ENCODE data around the gene CDAN1.

DNA sequence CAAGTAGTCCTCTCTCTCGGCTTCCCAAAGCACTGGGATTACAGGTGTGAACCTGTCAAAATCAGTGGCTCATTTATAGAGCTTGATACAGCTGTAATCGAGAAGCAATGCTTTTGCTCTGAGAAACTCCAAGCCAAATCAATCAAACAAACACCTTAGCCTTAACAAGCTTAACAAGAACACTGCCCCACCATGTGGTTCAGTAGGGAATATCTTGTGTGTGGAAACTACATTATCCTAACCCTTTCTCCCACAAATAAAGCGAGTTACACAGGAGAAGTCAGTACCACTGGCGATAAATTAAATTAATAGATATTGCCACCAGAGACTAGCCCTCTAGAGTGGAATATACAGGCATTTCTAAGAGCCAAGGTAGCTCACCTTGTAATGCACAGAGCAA, 13.9 kb downstream of the CDAN1 start:
- TF ChIP-seq MAZ (IDR thresholded peaks at IDR 0.05; ENCODE audit: borderline replicate concordance, low read depth, low read length) (no peak), MXI1 (IDR thresholded peaks at IDR 0.05; ENCODE audit: borderline replicate concordance, low read depth, low read length) (no peak), POLR2A (IDR thresholded peaks at IDR 0.05; ENCODE audit: low read depth, low read length) (no peak), MAFK (IDR thresholded peaks at IDR 0.05; ENCODE audit: low read depth, low read length) (no peak), RFX5 (IDR thresholded peaks at IDR 0.05; ENCODE audit: low read depth, low read length) (no peak), RAD21 (IDR thresholded peaks at IDR 0.05; ENCODE audit: low read length) (no peak), USF2 (IDR thresholded peaks at IDR 0.05; ENCODE audit: low read depth, low read length) (no peak)
- TF ChIP-seq, protein P1, sequence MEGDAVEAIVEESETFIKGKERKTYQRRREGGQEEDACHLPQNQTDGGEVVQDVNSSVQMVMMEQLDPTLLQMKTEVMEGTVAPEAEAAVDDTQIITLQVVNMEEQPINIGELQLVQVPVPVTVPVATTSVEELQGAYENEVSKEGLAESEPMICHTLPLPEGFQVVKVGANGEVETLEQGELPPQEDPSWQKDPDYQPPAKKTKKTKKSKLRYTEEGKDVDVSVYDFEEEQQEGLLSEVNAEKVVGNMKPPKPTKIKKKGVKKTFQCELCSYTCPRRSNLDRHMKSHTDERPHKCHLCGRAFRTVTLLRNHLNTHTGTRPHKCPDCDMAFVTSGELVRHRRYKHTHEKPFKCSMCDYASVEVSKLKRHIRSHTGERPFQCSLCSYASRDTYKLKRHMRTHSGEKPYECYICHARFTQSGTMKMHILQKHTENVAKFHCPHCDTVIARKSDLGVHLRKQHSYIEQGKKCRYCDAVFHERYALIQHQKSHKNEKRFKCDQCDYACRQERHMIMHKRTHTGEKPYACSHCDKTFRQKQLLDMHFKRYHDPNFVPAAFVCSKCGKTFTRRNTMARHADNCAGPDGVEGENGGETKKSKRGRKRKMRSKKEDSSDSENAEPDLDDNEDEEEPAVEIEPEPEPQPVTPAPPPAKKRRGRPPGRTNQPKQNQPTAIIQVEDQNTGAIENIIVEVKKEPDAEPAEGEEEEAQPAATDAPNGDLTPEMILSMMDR (conservative IDR thresholded peaks at IDR 0.05; ENCODE audit: low read depth, low read length) = 0 out of 2 replicates have a peak, but pooled peaks have one; percentile 9

Data from IMR-90 (cell line).